Erythroblast (primary cell): ENCODE results near the gene CBX5.

ENCODE experiments used
- GATA1 ChIP-seq: IDR thresholded peaks from 2 replicates; pipeline ENCODE4 v1.6.1; 2011; ENCODE audit warnings: low read depth, mild to moderate bottlenecking, control low read depth, low read length, moderate library complexity
- POLR2A ChIP-seq: IDR thresholded peaks from 2 replicates; pipeline ENCODE4 v1.6.1; 2011; ENCODE audit warnings: mild to moderate bottlenecking, low read length

DNA sequence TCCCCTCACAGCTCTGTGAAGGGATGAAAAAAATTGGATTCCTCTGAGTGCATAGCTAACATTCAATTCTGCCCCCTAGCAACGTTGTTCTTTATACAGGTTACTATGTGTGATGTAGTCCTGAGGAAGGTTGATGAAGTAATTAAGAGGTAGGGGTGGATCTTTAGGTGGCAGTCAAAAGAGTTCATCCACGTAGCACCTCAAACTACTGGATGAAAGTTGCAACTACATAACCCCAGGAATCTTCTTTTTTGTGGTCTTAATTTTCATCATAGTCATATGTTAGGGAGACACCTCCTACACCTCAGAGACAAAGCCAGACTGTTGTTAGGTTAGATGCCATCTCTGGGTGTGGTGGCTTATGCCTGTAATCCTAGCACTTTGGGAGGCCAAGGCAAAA lies 31.1 kb upstream of the CBX5 start:
- TF ChIP-seq POLR2A: no peak
- TF ChIP-seq GATA1: no peak
